Liver (tissue), 9 donors: Measurements from ENCODE around the gene EGFR. TPM values are rescaled to one million over a fixed set of nuclear protein-coding genes. Genes with fewer than 3 reads are reported as not detected.

Experiments
- DNase-seq: peaks from one replicate; pipeline ENCODE4 v3.0.0-alpha.2; 2017; ENCODE audit warnings: low spot score
- H3K27ac ChIP-seq, 2 donors: one replicate each; pipeline ENCODE4 v1.7.0; 2013; ENCODE audit warnings: inconsistent platforms in 2 of 2, low read length in 2 of 2, control low read depth in 1 of 2, low read depth in 1 of 2, mild to moderate bottlenecking in 1 of 2
- H3K27me3 ChIP-seq, 4 donors: one replicate each; pipeline versions ENCODE4 v1.6.1 to v1.7.0; 2013; ENCODE audit warnings: low read length in 3 of 4, inconsistent platforms in 1 of 4, mild to moderate bottlenecking in 1 of 4, moderate library complexity in 1 of 4; ENCODE audit not compliant: control insufficient read depth in 4 of 4, insufficient read depth in 4 of 4
- H3K36me3 ChIP-seq, 4 donors: one replicate each; pipeline versions ENCODE4 v1.6.1 to v1.7.0; 2013; ENCODE audit warnings: low read length in 3 of 4, mild to moderate bottlenecking in 3 of 4, low read depth in 1 of 4, moderate library complexity in 1 of 4; ENCODE audit not compliant: control insufficient read depth in 4 of 4, insufficient read depth in 3 of 4
- H3K4me1 ChIP-seq, 4 donors: one replicate each; pipeline versions ENCODE4 v1.6.1 to v1.7.0; 2013; ENCODE audit warnings: low read length in 3 of 4, mild to moderate bottlenecking in 3 of 4, moderate library complexity in 1 of 4; ENCODE audit not compliant: control insufficient read depth in 4 of 4, insufficient read depth in 4 of 4
- H3K4me3 ChIP-seq, 3 donors: one replicate each; pipeline versions ENCODE4 v1.6.1 to v1.7.0; 2013; ENCODE audit warnings: low read length in 3 of 3, control low read depth in 1 of 3, low read depth in 1 of 3, mild to moderate bottlenecking in 1 of 3
- H3K9ac ChIP-seq, 2 donors: one replicate each; pipeline ENCODE4 v1.7.0; 2013; ENCODE audit warnings: low read length in 2 of 2, mild to moderate bottlenecking in 2 of 2, moderate library complexity in 2 of 2, control low read depth in 1 of 2, low read depth in 1 of 2
- H3K9me3 ChIP-seq, 4 donors: one replicate each; pipeline versions ENCODE4 v1.6.1 to v1.7.0; 2013; ENCODE audit warnings: low read length in 3 of 4; ENCODE audit not compliant: control insufficient read depth in 4 of 4
- ATF3 ChIP-seq: IDR thresholded peaks from 2 replicates; pipeline ENCODE4 v1.6.1; 2016; ENCODE audit warnings: antibody characterized with exemption
- CTCF ChIP-seq: fragments of 150-350 bp; IDR thresholded peaks from 2 replicates; pipeline ENCODE4 v1.5.1; 2017; ENCODE audit warnings: improper control_type of control experiment, low read depth, low read length; ENCODE audit not compliant: missing input control
- EGR1 ChIP-seq, 2 donors: IDR thresholded peaks; 2 replicates each; pipeline ENCODE4 v1.6.1; 2016 to 2018; ENCODE audit warnings: antibody characterized with exemption in 2 of 2, low read depth in 2 of 2
- FOXA1 ChIP-seq: IDR thresholded peaks from 2 replicates; pipeline ENCODE4 v1.6.1; 2016; ENCODE audit warnings: antibody characterized with exemption
- GABPA ChIP-seq, 2 donors: IDR thresholded peaks in 1 of 2; conservative IDR thresholded peaks in 1 of 2; 2 replicates each; pipeline ENCODE4 v1.6.1; 2016; ENCODE audit warnings: antibody characterized with exemption in 2 of 2, mild to moderate bottlenecking in 1 of 2, moderate library complexity in 1 of 2
- HNF4A ChIP-seq, 2 donors: conservative IDR thresholded peaks; 2 replicates each; pipeline ENCODE4 v1.6.1; 2016; ENCODE audit warnings: antibody characterized with exemption in 2 of 2, mild to moderate bottlenecking in 2 of 2
- HNF4G ChIP-seq: IDR thresholded peaks from 2 replicates; pipeline ENCODE4 v1.6.1; 2016; ENCODE audit warnings: antibody characterized with exemption
- JUND ChIP-seq, 2 donors: IDR thresholded peaks; 2 replicates each; pipeline ENCODE4 v1.6.1; 2016; ENCODE audit warnings: antibody characterized with exemption in 2 of 2
- MAX ChIP-seq: IDR thresholded peaks from 2 replicates; pipeline ENCODE4 v1.6.1; 2016; ENCODE audit warnings: antibody characterized with exemption
- NR2F2 ChIP-seq: IDR thresholded peaks from 2 replicates; pipeline ENCODE4 v1.6.1; 2016; ENCODE audit warnings: antibody characterized with exemption
- RAD21 ChIP-seq, 2 donors: IDR thresholded peaks; 2 replicates each; pipeline ENCODE4 v1.6.1; 2016; ENCODE audit warnings: antibody characterized with exemption in 2 of 2, mild to moderate bottlenecking in 2 of 2
- REST ChIP-seq: IDR thresholded peaks from 2 replicates; pipeline ENCODE4 v1.6.1; 2016; ENCODE audit warnings: antibody characterized with exemption, mild to moderate bottlenecking
- RXRA ChIP-seq, 2 donors: IDR thresholded peaks; 2 replicates each; pipeline ENCODE4 v1.6.1; 2017 to 2018; ENCODE audit warnings: antibody characterized with exemption in 2 of 2, mild to moderate bottlenecking in 1 of 2
- SP1 ChIP-seq: IDR thresholded peaks from 2 replicates; pipeline ENCODE4 v1.6.1; 2018; ENCODE audit warnings: antibody characterized with exemption, mild to moderate bottlenecking
- TAF1 ChIP-seq: conservative IDR thresholded peaks from 2 replicates; pipeline ENCODE4 v1.6.1; 2016; ENCODE audit warnings: antibody characterized with exemption, mild to moderate bottlenecking
- YY1 ChIP-seq: IDR thresholded peaks from 2 replicates; pipeline ENCODE4 v1.6.1; 2016; ENCODE audit warnings: antibody characterized with exemption, mild to moderate bottlenecking
- ZBTB33 ChIP-seq: IDR thresholded peaks from 2 replicates; pipeline ENCODE4 v1.6.1; 2016; ENCODE audit warnings: antibody characterized with exemption
- WGBS: extraction: QIAGEN DNeasy Blood & Tissue Kit; methylation state at CpG from one replicate; pipeline ENCODE4 v1.1.7; 2013; 5-methylcytosine and 5-hydroxymethylcytosine counted together
- polyA plus RNA-seq, 2 donors: library from polyadenylated mRNA; stranded (reverse) in 1 of 2; unstranded in 1 of 2; fragments of 200-250 nt in 1 of 2; fragments of >200 nt in 1 of 2; fragmentation: Nextera tagmentation in 1 of 2; extraction: Ambion mirVana in 1 of 2; gene quantifications; one replicate each; pipeline versions ENCODE4 v1.2.1 to v1.2.3, GENCODE V29; 2013 to 2015
- total RNA-seq, 2 donors: library from RNA; depleted of rRNA; stranded (reverse); fragments of >200 nt; gene quantifications; one replicate each; pipeline ENCODE4 v1.2.3, GENCODE V29; 2014
- donor health status: healthy.
- donor health status: healthy.
- donor health status: healthy.
- donor health status: healthy.
- donor health status: healthy.

The EGFR gene
- total and polyA plus RNA-seq, 4 donors = 22.6 to 37.0 (median 27.7) TPM

GRCh38 chr7:55067748-55068147 lies 48.9 kb downstream of the EGFR start:
- Histone ChIP-seq H3K4me1 (peaks cover 5 to 64% (median 35%) of the 10 kb centered on the region in 4 donors), H3K9me3 (no peaks in the 10 kb centered on the region), H3K4me3 (no peak overlapping the region), H3K27me3 (no peaks in the 10 kb centered on the region), H3K36me3 (peaks cover 0 to 2% (median 0%) of the 10 kb centered on the region in 4 donors), H3K9ac (no peak overlapping the region), H3K27ac (no peak overlapping the region)
- WGBS = 94% methylated on average over 14 of the region's 14 CpGs
- DNase-seq = no peak
- no peak for TF ChIP-seq JUND (IDR thresholded peaks at IDR 0.05)
- TF ChIP-seq HNF4G = no peak
- TF ChIP-seq REST = no peak
- no peak for TF ChIP-seq FOXA1
- TF ChIP-seq CTCF = no peak
- TF ChIP-seq ATF3 = no peak
- TF ChIP-seq ZBTB33 = no peak
- no peak for TF ChIP-seq HNF4A (conservative IDR thresholded peaks at IDR 0.05)

- Histone ChIP-seq H3K9ac (no peak overlapping the region), H3K27ac (peak overlapping the region; percentile 28 to 53), H3K4me1 (peaks cover 5 to 70% (median 36%) of the 10 kb centered on the region in 4 donors), H3K36me3 (peaks cover 0 to 2% (median 0%) of the 10 kb centered on the region in 4 donors), H3K27me3 (no peaks in the 10 kb centered on the region), H3K4me3 (no peak overlapping the region), H3K9me3 (no peaks in the 10 kb centered on the region)
- DNase-seq = no peak
- WGBS = 43% methylated on average over 5 of the region's 5 CpGs
- TF ChIP-seq FOXA1 = no peak
- no peak for TF ChIP-seq NR2F2
- TF ChIP-seq HNF4G = peak; percentile 81
- peak; percentile 54 to 56 for TF ChIP-seq RXRA (IDR thresholded peaks at IDR 0.05)
- TF ChIP-seq ZBTB33 = no peak
- no peak for TF ChIP-seq JUND (IDR thresholded peaks at IDR 0.05)
- peak; percentile 17 to 18 for TF ChIP-seq RAD21 (IDR thresholded peaks at IDR 0.05)
- TF ChIP-seq REST = no peak
- TF ChIP-seq GABPA (IDR thresholded peaks at IDR 0.05 in 1 of 2, conservative IDR thresholded peaks at IDR 0.05 in 1 of 2) = no peak
- TF ChIP-seq SP1 = peak; percentile 51
- no peak for TF ChIP-seq MAX
- no peak for TF ChIP-seq EGR1 (IDR thresholded peaks at IDR 0.05; ENCODE audit: low read depth in 2 of 2)
- peak; percentile 96 for TF ChIP-seq HNF4A (conservative IDR thresholded peaks at IDR 0.05)
- TF ChIP-seq YY1 = peak; percentile 15
- no peak for TF ChIP-seq ATF3
- no peak for TF ChIP-seq TAF1
Observed at GRCh38 chr7:55069271-55069792, 50.5 kb downstream of the EGFR start.
